Activated CD4-positive, alpha-beta T cell treated with anti-CD3 and anti-CD28 coated beads, Interleukin-10, Interleukin-2, amounts not matched to agents 100 ng/mL and 50 ng/mL, durations not matched to agents 16 hours and 8 hours (primary cell): Measurements from ENCODE around the gene PIK3CD.
"Not testable (repeated sequence)": the region's sequence is repeated elsewhere in the genome, so short reads cannot be mapped to it uniquely, and the experiment has no call there.

Experiments
- DNase-seq: peaks from one replicate; pipeline ENCODE4 v3.0.0-alpha.2; 2020

The PIK3CD gene

GRCh38 chr1:9654834-9655723, 3.5 kb downstream of the PIK3CD start:
- DNase-seq: peak; percentile 81

GRCh38 chr1:9655836-9656235, 4.3 kb downstream of the PIK3CD start:
- peak; percentile 36 for DNase-seq

- no peak for DNase-seq
Observed at GRCh38 chr1:9657521-9658032, 6.0 kb downstream of the PIK3CD start.

DNA sequence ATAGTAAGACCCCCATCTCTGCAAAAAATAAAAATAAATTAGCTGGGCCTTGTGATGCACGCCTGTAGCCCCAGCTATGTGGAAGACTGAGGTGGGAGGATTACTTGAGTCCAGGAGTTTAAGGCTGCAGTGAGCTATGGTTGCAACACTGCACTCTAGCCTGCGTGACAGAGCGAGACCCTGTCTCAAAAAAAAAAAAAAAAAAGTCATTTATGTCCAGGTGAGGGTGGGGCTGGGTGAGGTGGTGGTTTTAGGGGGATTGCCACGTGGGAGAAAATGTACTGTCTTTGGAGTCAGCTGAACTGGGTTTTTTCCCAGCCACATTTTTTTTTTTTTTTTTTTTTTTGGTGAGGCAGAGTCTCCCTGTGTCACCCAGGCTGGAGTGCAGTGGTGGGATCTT, 6.7 kb downstream of the PIK3CD start:
- DNase-seq: peak; percentile 30

DNA sequence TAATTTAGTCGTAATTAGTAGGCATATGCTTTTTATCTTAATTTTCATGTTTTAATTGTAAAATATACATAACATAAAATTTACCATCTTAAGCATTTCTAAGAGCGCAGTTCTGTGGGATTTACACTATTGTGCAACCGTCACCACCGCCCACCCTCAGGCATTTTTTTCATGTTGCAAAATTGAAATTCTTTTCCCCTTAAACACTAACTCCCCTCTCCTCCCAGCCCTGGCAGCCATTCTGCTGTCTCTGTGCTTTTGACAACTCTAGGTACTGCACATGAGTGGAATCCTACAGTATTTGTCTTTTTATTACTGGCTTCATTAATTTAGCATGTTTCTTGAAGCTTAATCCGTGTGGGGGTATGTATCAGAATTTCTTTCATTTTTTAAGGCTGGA, 7.8 kb downstream of the PIK3CD start:
- DNase-seq: no peak

DNA sequence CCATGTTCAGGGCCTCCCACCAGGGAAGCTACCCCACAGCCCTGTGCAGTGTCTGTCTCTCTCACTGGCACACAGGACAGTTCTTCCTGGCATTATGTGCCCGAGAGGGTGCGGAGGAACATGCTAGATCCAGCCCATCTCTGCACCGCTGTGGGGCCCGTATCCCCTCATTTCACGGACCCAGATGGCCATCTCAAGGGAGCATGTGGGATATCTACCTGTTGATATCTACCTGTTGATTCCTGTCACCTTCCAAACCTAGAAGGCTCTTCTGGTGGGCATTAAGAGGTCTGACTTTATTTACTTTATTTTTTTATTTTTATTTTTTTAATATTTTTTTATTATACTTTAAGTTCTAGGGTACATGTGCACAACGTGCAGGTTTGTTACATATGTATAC, 11.7 kb downstream of the PIK3CD start:
- no peak for DNase-seq

DNA sequence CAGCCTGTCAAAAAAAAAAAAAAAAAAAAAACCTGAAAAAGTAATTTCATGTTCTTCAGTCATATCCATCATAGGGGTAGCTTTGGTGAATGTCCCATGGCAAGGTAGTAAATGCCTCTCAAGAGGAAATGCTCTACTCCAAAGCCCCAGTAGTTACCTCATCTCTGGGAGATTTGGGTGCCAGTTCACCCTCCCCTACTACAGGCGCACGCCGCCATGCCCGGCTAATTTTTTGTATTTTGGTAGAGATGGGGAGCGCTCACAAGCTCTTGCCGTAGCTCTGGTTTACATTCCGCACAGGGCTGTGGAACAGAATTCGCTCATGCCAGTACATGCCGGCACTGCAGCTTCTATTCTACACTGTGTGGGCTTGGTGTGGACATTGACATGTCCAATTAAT, 13.7 kb downstream of the PIK3CD start:
- DNase-seq: no peak

DNA sequence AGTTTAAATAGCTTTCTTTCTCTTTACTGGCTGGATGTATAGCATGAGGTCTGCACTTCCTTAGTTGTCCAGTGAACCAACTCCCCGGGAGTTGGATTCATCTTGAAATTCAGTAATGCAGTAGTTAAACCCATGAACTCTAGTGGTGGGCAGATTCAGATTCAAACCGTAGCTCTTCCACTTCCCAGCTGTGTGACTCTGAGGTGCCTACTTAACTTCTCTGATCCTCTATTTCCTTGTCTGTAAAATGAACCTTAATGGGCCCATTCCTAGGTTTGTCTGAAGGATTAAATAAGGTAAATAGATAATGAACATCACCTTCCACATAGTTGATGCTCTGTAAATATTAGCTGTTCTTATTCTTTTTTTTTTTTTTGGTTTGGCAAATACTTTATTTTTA, 16.5 kb downstream of the PIK3CD start:
- no peak for DNase-seq

DNA sequence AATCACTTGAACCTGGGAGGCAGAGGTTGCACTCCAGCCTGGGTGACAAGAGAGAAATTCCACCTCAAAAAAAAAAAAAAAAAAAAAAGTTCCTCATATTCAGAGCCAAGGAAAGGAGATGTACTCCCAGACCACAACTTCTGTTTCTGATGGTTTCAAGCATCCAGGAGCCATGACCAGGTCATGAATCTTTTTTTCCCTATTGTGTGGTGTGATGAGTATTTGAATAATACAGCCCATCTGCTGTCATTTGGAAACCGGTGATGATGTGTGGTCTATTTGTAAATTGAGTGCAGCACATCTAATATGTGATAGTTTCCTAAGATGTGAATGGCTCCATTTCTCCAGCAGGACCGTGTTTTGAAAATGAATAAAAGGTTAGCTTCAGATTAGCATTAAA, 18.6 kb downstream of the PIK3CD start:
- DNase-seq: peak; percentile 62

DNA sequence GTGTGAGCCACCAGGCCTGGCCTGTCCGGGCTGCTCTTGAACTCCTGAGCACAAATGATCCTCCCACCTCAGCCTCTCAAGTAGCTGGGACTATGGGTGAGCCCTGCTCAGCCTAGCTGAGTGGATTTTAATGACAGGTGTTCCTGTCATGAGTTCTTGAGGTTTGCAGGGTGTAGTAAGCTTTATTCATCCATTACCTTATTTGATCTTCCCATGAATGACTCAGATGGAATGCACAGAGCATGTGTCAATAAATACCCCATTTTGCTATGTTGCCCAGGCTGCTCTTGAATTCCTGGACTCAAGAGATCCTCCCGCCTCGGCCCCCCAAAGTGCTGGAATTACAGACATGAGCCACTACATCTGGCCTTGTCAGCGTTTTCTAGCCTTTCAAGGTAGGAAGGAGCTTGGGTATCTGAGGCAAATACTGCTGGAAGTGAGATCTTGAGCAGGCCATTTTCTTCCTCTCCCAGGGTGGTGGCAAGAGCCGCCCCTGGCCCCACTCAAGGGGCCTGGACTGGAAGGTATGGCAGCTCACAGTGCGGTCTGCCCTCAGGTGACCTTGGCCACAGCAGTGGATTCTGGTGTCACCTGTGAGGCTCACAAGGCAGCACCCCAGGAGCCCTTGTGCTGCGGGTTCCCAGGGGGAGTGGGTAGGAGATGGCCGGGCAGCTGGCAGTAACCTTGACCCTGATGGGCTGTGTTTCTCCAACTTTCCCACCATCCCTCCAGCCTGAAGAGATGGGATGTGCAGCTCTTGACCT, 20.0 kb downstream of the PIK3CD start:
- DNase-seq: no peak

GRCh38 chr1:9672444-9672843, 20.9 kb downstream of the PIK3CD start:
- DNase-seq: no peak

DNA sequence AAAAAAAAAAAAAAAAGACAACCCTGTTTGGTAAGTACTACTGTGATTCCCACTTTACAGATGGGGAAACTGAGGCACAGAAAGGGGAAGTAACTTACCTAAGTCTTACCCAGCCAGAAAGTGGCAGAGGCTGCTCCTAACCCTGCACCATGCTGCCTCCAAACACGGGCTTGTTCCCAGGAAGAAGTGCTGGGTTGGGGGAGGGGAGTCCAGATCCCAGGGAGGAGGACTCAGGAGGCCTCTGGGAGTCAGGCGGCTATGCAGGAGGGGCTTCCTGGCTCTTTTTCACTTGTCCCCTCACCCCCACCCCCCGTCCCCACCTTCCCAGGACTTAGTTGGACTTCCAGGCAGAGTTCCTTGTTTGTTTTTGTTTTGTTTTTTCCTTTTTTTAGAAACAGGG, 23.9 kb downstream of the PIK3CD start:
- no peak for DNase-seq

- DNase-seq: not testable (repeated sequence)
Observed at GRCh38 chr1:9676128-9676527, 24.6 kb downstream of the PIK3CD start.

DNA sequence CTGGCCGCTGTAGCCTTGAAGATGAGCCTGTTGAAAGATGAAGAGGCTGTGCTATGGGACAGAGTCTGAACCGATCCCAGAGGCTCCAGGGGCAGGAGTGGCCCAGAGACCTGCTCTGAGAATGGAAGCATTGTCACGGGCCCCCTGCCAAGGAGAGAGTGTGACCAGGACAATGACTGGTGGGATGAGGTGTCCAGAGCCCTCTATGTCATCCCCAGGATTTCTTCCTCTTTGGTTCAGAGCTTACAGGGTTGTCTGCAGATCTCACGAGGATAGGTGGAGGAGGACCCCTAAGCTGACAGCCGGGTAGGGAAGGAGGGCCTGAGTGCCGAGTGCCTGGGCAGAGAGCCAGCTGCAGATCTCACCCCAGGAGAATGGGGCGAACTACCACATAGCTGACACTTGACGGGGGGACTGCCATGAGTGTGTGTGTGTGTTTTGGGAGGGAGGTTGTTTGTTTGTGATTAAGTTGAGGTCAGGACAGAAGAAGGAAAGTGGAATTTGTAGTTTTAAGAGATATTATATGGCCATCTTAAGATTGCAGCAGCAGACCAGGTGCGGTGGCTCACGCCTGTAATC, 25.4 kb downstream of the PIK3CD start:
- no peak for DNase-seq

- DNase-seq: no peak
Observed at GRCh38 chr1:9680091-9680490, 28.6 kb downstream of the PIK3CD start.

GRCh38 chr1:9680828-9681227, 29.3 kb downstream of the PIK3CD start:
- DNase-seq: no peak

GRCh38 chr1:9684801-9685200, 33.3 kb downstream of the PIK3CD start:
- no peak for DNase-seq

DNA sequence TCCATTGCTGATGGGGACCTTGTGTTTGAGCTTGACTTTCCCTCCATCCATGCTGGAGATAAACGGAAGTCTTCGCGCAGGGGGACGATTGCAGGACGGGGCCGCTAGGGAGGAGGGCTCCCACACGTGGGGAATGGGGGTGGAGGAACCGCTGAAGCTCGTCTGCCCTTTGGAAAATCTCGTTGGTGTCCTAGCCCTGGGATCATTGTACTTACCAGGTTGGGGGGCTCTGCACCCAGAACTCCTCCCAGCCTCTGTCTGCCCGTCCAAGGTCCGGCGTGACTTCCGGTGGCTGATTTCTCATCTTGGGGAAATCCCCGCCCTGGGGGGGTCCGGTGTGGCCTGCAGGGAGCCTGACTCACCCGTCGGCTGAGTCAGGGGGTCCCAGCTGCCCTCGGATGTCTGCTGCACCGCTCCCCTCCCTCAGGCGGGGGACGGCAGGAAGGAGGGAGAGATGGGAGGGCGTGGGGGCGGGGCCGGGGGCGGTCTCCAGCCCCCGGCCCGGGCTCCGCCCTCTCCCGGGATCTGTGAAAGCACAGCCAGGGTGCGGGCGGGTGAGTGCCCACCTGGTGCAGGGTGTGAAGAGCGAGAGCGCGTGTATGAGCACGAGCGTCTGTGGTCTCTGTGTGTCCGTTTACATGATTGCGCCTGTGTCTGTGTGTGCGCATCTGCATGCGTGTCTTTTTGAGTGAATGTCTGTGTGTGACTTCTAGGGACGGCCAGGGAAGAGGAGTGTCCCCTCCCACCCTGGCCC, 35.8 kb downstream of the PIK3CD start:
- peak; percentile 74 for DNase-seq

DNA sequence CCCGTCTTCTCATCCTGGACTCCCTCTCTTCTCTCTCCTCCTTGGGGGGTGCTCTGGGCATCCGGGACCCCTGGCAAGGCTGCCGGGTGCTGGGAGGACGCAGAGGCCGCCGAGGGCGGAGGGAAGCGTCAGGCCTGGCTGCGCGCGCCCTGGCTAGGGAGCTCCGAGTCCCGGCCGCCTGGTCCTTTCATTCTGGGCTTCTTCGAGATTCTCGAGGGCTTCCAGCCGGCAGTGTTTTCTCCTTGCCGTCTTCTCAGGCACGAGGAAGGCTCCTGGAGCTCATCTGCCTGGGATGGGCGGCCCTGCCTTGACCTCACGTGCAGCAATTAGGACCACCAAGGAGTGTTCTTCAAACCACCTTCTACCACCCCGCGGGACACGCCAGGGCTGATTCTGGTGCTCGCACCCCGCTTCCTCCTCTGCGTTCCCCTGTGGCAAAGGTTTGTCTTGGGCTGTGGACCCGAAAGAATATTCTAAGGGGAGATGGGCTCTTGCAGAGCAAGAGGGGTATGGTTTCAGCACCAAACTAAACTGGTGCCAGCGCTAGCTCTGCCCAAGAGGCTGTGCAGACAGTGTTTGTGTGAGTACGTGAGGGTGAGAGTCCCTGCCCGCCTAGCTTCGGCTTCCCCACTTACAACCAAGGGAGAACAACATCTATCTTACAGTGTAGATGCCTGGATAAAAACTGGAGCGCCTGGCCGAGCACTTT, 36.5 kb downstream of the PIK3CD start:
- no peak for DNase-seq

- no peak for DNase-seq
Observed at GRCh38 chr1:9688599-9688998, 37.1 kb downstream of the PIK3CD start.

DNA sequence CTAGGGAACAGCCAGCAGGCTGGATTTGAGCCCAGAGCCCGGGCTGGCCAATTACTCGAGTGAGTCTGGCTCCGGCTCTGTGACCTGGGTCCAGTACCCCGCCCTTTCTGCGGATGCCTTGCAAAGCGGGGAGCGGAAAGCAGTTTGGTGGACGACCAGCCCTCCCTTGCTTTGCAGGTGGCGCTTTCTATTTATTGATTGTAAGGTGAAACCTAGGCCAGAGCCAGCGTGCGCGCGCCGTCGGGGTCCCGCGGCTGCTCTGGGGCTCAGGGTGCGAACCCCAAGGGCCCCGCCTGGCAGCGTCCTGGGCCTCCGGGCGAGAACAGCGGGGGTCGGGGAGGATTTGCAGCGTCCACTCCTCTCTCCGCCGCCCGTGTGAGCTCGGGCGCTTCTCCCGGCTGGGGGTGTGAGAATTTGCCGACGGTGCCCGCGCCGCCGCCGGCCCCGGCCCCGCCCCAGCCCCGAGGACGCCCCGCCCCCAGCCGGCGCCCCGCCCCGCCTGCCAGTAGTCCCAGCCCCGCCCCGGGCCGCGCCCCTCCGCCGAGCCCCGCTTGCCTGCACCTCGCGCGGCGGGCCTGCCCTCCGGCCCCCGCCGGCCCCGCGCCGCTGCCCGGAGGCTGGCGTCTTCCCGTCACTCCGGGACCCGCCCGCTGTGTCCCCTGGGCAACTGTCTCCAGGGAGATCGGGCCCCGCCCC, 37.6 kb downstream of the PIK3CD start:
- peak; percentile 87 for DNase-seq

GRCh38 chr1:9689971-9690381, 38.4 kb downstream of the PIK3CD start:
- no peak for DNase-seq
